ENCODE data around the gene SMIM44. TPM values are rescaled to one million over a fixed set of nuclear protein-coding genes. Genes with fewer than 3 reads are reported as not detected.
"Not testable (repeated sequence)": the region's sequence is repeated elsewhere in the genome, so short reads cannot be mapped to it uniquely, and the experiment has no call there.

The SMIM44 gene
- total RNA-seq = not detected

GRCh38 chr19:3483226-3483628 lies at the start of gene SMIM44:
SMIM44 (minus strand) TSS chr19:3483441; CDS start chr19:3483403, 38 bp downstream.
- DNase-seq (ENCODE audit: low spot score) (no peak), ATAC-seq (ENCODE audit: low FRiP score) (no peak)
- TF ChIP-seq CTCF (IDR thresholded peaks at IDR 0.05) = no peak

GRCh38 chr19:3533033-3533432 lies 49.8 kb upstream of the SMIM44 start:
- DNase-seq (ENCODE audit: low spot score) (no peak), ATAC-seq (ENCODE audit: low FRiP score) (no peak)
- no peak for TF ChIP-seq CTCF (IDR thresholded peaks at IDR 0.05)

- ATAC-seq (ENCODE audit: low FRiP score) = no peak
These were observed 49.0 kb upstream of the SMIM44 start for GRCh38 chr19:3532154-3532786.

GRCh38 chr19:3531716-3532115 lies 48.5 kb upstream of the SMIM44 start:
- DNase-seq (ENCODE audit: low spot score) (no peak), ATAC-seq (ENCODE audit: low FRiP score) (no peak)
- no peak for TF ChIP-seq CTCF (IDR thresholded peaks at IDR 0.05)

More at GRCh38 chr19:3532154-3532786, 49.0 kb upstream of the SMIM44 start:
- no peak for DNase-seq (ENCODE audit: low spot score)
- no peak for TF ChIP-seq CTCF (IDR thresholded peaks at IDR 0.05)

- ATAC-seq (ENCODE audit: low FRiP score) = no peak
- DNase-seq (ENCODE audit: low spot score) = no peak
- no peak for TF ChIP-seq CTCF (IDR thresholded peaks at IDR 0.05)
These were observed 47.1 kb upstream of the SMIM44 start for GRCh38 chr19:3530389-3530788.

GRCh38 chr19:3529299-3529698 lies 46.1 kb upstream of the SMIM44 start:
- ATAC-seq (ENCODE audit: low FRiP score); DNase-seq (ENCODE audit: low spot score): not testable (repeated sequence)

- no peak for TF ChIP-seq CTCF (IDR thresholded peaks at IDR 0.05)
- no peak for ATAC-seq (ENCODE audit: low FRiP score)
- DNase-seq (ENCODE audit: low spot score) = no peak
These were observed 45.4 kb upstream of the SMIM44 start for GRCh38 chr19:3528539-3529211.

Data from omental fat pad (tissue), 4 donors.